ENCODE data around the gene NEU2. TPM values are rescaled to one million over a fixed set of nuclear protein-coding genes. Genes with fewer than 3 reads are reported as not detected.
A peak's percentile ranks its signal among the peaks of the same experiment; 100 is the strongest.

Gene NEU2
- total and polyA plus RNA-seq, 10 of the 15 experiments (the other 5 are each of a cell fraction or from before 2014, with no cell fraction given): not detected

GRCh38 chr2:233011702-233012131 is 20.8 kb upstream of the NEU2 start:
- in situ Hi-C loops (cut with MboI) (no loop called here), intact Hi-C loops (cut with micrococcal nuclease; ENCODE audit: unreplicated experiment) (no loop called here)
- Histone ChIP-seq H3K27me3 (replicated peaks in 1 of 2; ENCODE audit: control insufficient read depth in 2 of 2, insufficient read depth in 2 of 2, low read length in 1 of 2) (no peaks in the 10 kb centered on the region), H3K9me3 (replicated peaks; ENCODE audit: control insufficient read depth, insufficient read depth, low read length) (no peaks in the 10 kb centered on the region), H3K27ac (ENCODE audit: control insufficient read depth, insufficient read depth) (no peak overlapping the region), H2AFZ (ENCODE audit: control insufficient read depth, low read depth, low read length) (no peak overlapping the region), H3K36me3 (ENCODE audit: control insufficient read depth in 2 of 2, insufficient read depth in 2 of 2, low read length in 1 of 2) (no peaks in the 10 kb centered on the region), H3K4me2 (ENCODE audit: control insufficient read depth, insufficient read depth) (no peak overlapping the region), H3K4me3 (no peak overlapping the region), H3K79me2 (ENCODE audit: control insufficient read depth, insufficient read depth, low read length) (no peaks in the 10 kb centered on the region), H3K9ac (ENCODE audit: control insufficient read depth, insufficient read depth, low read length) (no peak overlapping the region), H4K20me1 (ENCODE audit: control insufficient read depth, insufficient read depth) (no peaks in the 10 kb centered on the region), H3K4me1 (ENCODE audit: control insufficient read depth, insufficient read depth, low read length) (no peaks in the 10 kb centered on the region; the same call in 1 of the 2 replicates)
- 0 out of 2 replicates have a peak, but pooled peaks have one; percentile 33 for TF ChIP-seq RUNX3 (IDR thresholded peaks at IDR 0.05; ENCODE audit: low read length)
- TF ChIP-seq JUND (IDR thresholded peaks at IDR 0.05; ENCODE audit: low read depth, low read length): no peak
- TF ChIP-seq CEBPZ (IDR thresholded peaks at IDR 0.05; ENCODE audit: low read depth, low read length): no peak
- peak; percentile 22; the same call in 1 of the 2 replicates for TF ChIP-seq SPI1 (IDR thresholded peaks at IDR 0.05; ENCODE audit: borderline replicate concordance, insufficient read depth, low read depth, low read length)
- BruUV-seq (replicated peaks): no TSS peak
- ChIA-PET RAD21 (ENCODE audit: unreplicated experiment) (no interaction called here), POLR2A (no interaction called here), SMC1A (ENCODE audit: uncharacterized antibody, unreplicated experiment) (no interaction called here), CTCF (interaction anchor here (0.7 to 0.9 kb wide), 2 partner anchors 9 to 16 kb away, joined by 3 read pairs; no protein-coding TSS in a partner anchor)
- peak; percentile 27; the same call in 2 of the 3 replicates for ATAC-seq
- WGBS (ENCODE audit: insufficient coverage, insufficient replicate concordance, low lambda C conversion rate, missing lambda C conversion rate): 0% methylated on average over 1 of the region's 1 CpG
- DNase-seq (ENCODE audit: low read depth, low spot score): no peak
- no peak for FAIRE-seq
